Adipose tissue (tissue), 3 donors: ENCODE measurements around the gene LRRC74B. TPM values are rescaled to one million over a fixed set of nuclear protein-coding genes. Genes with fewer than 3 reads are reported as not detected.
"Not testable (repeated sequence)": the region's sequence is repeated elsewhere in the genome, so short reads cannot be mapped to it uniquely, and the experiment has no call there.

Experiments used
- H3K27ac ChIP-seq: one replicate; pipeline ENCODE4 v1.5.1; 2013; ENCODE audit warnings: low read depth, low read length
- WGBS, 3 donors: extraction: QIAGEN DNeasy Blood & Tissue Kit; methylation state at CpG; one replicate each; pipeline ENCODE4 v1.1.7; 2013; 5-methylcytosine and 5-hydroxymethylcytosine counted together
- polyA plus RNA-seq, 3 donors: library from polyadenylated mRNA; stranded (reverse); fragments of 200-250 nt; gene quantifications; one replicate each; pipeline ENCODE4 v1.2.3, GENCODE V29; 2013
- donor health status: healthy with polysubstance abuse.
- donor health status: Bipolar disorder and iron deficiency.
- donor health status: healthy.

Gene LRRC74B
- polyA plus RNA-seq, 3 donors = not detected

DNA sequence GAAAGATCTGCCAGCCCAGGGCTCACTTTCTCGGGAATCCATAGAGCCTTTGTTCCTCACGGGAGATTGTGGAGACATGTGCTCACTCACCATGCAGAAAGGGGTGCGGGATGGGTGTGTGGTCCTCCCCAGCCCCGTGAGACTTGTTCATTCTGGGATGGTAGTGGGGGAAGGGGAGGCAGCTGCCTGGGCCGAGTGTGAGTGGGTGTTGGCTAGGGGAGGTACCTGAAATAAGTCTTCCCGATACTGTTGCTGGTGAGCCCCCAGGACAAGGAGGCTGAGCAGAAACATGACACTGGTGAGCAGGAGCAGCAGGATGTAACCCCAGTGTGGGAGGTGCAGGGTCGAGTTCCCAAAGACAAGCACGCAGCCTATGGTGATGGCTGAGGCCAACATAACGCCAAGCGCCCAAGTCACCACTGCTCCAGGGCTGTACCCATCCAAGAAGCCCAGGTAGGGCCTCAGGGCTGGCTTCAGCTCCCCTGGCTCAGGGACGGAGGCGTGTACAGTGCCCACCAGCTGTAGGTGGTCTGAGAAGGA lies 16.2 kb upstream of the LRRC74B start:
- WGBS, 3 donors = 68 to 75% (median 70%) methylated on average over 12 of the region's 12 CpGs
- no peak overlapping the region for H3K27ac ChIP-seq

DNA sequence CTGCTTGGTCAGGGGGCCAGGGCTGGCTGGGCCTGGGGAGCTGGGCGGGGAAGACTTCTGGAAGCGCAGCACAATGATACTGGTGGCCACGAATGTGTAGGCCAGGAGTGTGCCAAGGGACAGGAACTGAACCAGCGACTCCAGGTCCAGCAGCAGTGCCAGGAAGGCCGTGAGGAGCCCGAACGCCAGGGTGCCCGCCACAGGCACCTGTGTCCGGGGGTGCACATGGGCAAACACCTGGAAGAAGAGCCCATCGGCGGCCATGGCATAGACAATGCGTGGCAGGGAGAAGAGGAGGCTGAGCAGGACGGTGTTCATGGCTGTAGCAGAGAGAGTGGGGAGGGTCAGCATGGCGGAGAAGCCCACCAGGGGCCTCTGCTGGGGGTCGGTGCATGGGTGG lies 15.7 kb upstream of the LRRC74B start:
- H3K27ac ChIP-seq = no peak overlapping the region
- WGBS, 3 donors = 85 to 91% (median 88%) methylated on average over 15 of the region's 15 CpGs

DNA sequence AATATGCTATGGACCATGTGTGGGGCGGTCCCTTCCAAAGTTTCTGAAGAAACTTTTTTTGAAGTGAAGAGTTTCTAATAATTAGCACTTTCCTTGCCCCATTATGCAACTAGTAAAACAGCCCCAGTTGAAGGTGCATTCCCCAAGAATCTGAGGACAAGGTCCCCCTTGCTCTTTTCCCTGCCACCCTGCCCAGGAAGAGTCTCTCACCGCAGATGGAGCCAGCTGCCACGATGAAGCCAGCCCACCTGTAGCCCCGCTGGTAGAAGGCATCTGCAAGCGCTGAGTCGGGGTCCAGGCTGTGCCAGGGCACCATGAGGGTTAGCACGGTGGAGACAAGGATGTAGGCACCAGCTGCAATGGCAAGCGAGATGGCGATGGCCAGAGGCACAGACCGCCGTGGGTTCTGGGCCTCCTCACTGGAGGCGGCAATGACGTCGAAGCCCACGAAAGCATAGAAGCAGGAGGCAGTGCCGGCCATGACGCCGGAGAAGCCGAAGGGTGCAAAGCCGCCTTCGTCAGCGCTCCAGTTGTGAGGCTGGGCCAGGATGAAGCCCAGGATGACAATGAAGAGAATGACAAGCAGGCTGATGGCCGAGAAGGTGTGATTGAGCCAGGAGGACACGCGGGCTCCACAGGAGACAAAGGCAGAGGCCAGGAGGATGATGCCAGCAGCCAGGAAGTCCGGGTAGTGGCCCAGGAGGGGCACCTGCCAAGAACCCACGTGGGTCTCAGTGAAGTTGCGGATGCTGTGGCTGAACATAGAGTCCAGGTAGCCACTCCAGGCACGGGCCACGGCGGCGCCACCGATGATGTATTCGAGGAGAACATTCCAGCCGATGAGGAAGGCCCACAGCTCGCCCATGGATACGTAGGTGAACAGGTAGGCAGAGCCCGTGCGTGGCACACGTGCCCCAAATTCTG lies 14.9 kb upstream of the LRRC74B start:
- WGBS, 3 donors = 90 to 95% (median 94%) methylated on average over 40 of the region's 40 CpGs
- H3K27ac ChIP-seq = no peak overlapping the region

DNA sequence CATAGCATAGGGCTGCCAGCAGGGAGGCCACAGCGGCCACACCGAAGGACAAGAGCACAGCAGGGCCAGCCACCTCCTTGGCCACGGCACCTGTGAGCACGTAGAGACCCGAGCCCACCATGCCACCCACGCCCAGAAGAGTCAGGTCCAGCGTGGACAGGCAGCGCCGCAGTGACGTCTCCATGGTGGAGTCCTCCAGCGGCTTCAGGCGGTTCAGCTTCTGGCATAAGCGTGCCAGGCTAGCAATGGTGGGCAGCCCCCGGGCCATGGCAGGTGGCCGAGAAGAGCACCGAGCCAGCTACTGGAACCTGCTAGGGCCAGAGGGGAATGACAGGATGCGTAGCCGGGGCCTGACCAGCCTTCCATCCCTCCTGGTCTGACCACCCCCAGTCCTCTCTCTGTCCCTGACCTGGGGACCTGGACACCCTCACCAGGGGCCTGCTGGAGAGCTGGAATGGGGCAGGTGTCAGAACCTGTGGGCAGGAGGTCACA lies 14.2 kb upstream of the LRRC74B start:
- WGBS, 3 donors = 89 to 90% (median 89%) methylated on average over 18 of the region's 18 CpGs
- no peak overlapping the region for H3K27ac ChIP-seq

DNA sequence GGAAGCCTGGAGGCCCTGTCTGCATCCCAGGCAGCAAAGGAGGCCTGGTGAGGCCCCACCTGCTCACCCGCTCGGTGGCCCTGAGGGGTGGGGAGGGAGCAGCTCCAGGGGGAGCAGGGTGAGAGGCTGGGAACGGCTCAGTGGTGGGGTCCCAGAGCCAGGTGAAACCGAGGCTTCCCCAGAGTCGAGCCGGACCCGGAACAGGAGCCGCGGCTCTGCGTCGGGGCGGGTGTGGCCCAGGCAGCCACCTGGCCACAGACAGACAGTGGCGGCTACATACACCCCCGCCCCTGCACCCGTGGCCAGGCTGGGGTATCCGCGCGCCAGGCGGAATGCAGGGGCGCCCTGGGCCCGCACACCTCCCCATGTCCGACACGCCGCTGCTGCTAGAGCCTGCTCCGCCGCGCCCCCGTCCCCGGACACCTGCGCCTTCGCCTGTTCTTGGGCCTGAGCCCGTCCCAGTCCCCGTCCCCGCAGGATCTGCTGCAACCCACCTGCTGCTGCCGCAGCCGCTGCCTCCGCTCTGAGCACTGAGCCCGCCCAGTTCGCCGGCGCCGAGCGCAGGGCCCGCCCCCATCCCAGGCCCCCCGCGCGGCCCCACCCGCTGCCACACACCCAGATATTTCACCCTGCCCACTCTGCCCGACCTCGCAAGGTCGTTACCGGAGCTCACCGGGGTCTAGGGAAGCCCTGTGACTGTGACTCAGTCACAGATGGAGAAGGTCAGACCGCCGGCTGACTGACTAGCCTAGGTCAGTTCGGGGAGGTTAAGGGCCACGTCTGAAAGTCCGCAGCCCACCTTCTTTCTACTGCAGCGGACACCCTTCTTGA lies 13.5 kb upstream of the LRRC74B start, which contains the start of gene SLC7A4:
Gene SLC7A4, minus strand, starts transcription at position 525 of the 831 bp plus-strand sequence. CDS start 749 bp downstream, outside the sequence.
- WGBS, 3 donors = 7 to 8% (median 7%) methylated on average over 52 to 59 of the region's 59 CpGs
- no peak within 1 kb of the TSS for H3K27ac ChIP-seq

DNA sequence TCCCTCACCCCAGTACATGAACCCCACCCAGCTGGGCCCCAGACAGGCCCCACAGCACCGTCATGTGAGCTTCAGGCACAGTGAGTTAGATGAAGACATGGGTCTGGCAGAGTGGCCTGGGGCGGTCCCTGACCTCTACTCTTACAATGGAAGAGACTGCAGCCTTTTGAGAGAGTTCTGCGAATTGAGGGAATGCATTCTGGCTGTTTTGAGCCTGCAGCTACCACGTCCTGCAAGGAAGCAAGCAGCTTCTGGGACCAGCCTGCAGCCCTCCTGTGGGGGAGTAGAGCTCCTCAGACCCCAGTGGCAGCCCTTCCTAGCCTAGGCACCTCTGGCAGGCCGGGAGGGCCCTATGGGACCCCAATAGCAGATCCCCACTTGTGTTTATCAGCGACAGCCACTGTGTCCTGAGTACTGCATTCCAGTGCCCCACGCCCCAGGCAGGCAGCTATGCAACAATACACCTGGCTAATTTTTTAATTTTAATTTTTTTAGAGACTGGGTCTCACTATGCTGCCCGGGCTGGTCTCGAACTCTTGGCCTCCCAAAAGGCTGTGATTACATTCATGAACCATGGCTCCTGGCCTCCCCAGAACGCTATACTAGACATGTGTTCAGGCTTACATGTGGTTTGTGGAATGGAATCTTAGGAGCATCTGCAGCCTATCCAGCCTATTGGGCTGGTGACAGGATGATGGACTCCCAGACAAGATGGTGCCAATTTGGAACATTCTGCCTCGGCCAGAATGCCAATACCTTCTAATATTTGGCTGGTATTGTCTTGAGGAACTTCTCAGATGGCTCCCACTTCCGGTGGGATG lies 12.7 kb upstream of the LRRC74B start:
- H3K27ac ChIP-seq = no peak overlapping the region
- 74 to 83% (median 82%) methylated on average over 12 of the region's 12 CpGs for WGBS, 3 donors

DNA sequence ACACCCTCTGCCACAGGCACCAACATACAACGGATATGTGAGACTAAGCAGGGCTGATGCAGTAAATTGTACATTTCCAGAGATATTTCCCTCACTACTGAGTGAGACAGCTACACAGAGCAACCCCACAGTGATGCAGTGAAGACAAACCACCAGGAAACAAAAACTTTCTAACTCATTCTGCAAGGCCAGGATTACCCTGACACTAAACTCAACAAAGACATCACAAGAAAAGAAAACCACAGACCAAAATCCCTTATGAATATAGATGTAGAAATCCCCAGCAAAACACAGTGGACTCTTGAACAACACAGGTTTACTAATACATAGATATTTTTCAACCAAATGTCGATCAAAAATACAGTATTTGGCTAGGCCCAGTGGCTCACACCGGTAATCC lies 11.9 kb upstream of the LRRC74B start:
- WGBS, 3 donors = 86 to 91% (median 90%) methylated on average over 3 of the region's 3 CpGs
- no peak overlapping the region for H3K27ac ChIP-seq

DNA sequence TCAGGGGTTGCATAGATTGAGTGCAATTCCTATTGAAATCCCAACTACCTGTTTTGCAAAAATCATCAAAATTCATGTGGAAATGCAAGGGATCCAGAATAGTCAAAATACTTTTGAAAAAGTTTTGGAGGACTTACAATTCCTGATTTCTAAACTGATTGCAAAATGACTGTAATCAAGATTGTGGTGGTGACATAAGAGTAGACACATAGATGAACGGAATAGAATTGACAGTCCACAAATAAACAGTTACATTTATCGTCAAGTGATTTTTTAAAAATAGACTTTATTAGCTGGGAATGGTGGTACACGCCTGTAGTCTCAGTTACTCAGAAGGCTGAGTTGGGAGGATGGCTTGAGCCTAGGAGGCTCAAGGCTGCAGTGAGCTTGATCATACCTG lies 10.8 kb upstream of the LRRC74B start:
- 79 to 83% (median 79%) methylated on average over 3 of the region's 3 CpGs for WGBS, 3 donors
- H3K27ac ChIP-seq = no peak overlapping the region

DNA sequence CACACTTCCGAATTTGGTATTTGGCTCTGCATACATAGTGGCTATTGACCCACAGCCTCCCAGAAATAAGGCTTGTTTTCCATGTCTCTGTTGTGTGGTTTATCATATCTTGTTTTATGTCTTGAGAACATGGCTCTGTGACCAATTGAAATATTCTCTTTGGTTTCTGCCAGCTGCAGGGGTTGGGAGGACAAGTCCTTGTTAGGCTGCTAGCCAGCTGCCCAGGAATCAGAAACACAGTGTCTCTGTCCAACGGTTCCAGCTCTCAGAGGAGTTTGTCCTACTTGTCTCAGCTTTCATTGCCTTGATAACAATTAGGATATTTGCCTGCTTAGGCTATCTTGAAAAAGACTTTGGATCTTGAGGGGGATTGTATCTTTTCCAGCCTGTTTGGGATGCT lies 7.3 kb upstream of the LRRC74B start:
- H3K27ac ChIP-seq = no peak overlapping the region
- WGBS, 3 donors = 38 to 47% (median 43%) methylated on average over 2 of the region's 2 CpGs

DNA sequence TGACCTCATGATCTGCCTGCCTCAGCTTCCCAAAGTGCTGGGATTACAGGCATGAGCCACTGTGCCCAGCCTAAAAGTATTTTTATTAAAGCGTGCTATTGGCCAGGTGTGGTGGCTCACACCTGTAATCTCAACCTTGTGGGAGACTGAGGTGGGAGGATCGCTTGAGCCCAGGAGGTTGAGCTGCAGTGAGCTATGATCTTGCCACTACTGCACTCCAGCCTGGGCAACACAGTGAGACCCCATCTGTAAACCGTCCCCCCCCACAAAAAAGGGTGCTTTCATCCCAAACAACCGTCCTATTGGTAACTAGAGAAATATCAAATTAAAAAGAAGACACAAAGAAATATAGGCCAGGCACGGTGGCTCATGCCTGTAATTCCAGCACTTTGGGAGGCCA lies 6.6 kb upstream of the LRRC74B start:
- H3K27ac ChIP-seq = not testable (repeated sequence)
- WGBS, 3 donors = 83 to 92% (median 89%) methylated on average over 5 of the region's 5 CpGs

DNA sequence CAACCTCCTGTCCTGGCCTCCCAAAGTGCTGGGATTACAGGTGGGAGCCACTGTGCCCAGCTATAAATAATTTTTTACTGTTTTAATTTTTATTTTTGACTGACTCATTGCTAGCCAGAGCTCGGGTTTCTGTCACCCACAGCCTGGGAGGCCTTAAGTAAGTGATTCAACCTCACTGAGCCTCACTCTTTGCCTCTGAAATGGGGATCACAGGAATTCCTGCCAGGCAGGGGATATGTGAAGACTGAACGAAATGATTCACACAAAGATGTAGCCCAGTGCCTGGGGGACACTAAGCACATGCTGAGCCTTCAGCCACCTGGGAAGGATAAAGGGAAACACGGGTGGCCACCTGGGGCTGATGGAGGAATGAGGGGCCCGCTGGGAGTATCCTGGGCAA lies 3.8 kb upstream of the LRRC74B start:
- no peak overlapping the region for H3K27ac ChIP-seq
- 80 to 82% (median 82%) methylated on average over 4 of the region's 4 CpGs for WGBS, 3 donors

DNA sequence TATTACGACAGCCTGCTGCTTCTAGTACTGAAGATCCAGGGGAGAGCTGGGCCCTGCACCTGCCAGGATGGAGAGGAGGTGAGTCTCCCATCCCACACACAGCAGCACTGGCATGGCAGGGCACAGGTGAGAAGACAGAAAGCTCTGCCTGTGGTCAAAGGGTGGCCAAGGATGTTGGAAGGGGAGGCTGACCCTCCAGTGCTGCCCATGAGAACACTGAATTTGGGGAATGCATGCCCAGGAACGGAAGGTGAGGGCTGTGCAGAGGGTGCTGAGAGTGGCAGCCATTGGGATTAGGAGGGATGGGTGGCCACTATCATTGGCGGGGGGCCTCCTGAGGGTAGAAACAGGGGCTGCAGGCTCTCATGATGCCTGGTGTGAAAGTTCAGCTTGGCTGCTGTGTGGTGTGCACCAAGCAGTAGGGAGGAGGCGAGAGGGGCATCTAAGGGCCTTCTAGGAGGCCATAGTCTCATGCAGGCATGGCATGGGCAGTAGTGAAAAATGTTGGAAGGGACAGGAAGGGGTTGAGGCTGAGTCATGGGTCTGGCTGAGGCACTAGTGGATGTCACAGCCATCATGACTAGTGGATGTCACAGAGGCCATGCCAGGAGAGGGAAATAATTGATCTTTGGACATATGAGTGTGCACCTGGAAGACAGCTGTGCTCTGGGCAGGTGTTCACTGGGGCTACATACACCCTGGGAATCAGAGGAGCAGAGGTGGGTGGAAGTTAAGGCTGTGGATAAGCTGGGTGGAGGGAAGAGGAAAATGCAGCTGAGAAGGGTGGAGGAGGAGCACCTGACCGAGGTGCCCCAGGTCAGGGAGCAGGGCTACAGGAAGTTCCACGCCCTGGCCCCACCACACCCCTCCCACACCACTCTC lies 2.5 kb upstream of the LRRC74B start:
- WGBS, 3 donors = 75 to 94% (median 86%) methylated on average over 6 of the region's 6 CpGs
- no peak overlapping the region for H3K27ac ChIP-seq

DNA sequence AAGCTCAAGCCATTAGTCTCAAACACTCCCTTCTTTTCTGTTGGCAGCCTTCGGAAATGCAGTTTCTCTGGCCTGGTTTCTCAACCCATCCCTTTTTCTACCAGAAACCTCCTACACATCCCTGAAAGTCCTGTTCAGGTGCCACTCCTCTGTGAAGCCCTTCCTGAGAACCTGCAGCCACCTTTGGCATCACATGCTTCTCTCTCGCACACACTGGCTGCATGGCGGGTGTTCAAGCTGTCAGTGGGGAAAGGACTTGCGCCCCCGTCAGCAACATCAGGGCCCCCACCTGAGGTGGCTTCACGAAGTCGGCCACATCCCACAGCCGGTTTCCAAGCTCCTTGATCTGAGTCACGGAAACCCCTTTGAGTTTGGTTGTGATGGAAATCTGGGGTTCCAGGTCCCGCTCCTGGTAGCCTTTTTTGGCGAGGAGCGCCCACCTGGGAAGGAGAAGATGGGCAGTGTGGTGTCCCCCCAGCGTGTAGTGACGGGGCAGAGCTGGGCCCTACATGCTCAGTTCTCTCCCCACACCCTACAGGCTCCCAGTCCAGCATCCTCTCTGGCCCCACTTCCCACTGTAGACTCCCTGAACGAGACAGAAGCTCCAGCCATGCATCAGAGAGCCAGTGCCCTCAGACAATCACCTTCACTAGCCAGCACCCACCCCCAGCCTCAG lies 1.7 kb upstream of the LRRC74B start:
- 84 to 93% (median 88%) methylated on average over 13 to 15 of the region's 15 CpGs for WGBS, 3 donors

DNA sequence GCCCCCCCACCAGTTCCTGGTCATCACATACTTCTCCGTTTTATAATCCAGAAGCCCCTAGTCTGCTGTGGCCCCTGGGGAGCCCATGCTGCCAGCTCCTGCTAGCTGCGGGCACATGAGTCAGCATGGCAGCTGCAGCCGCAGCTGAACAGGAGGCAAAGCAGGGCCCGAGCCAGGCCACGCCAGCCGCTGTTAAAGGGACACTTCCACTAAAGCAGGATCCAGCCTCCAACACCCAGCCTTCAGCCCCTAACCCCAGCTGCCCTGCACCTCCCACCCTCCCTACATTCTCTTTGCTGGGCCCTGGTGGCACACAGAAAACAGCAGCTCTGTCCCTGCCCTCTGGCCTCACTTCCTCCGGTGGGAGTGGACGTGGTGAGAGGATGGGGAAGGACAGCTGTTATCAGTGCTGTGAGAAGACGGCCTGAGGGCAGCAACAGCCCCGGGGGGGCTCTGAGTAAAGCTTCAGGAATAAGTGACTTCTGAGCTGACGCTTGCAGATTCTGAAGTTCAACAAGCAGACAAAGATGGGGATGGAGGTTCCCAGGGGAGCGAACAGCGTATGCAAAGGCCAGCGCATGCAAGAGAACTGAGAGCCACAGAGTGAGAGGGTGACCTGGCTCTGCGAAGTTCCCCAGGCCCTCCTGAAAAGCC lies 688 bp upstream of the LRRC74B start:
- 10 to 23% (median 15%) methylated on average over 15 of the region's 15 CpGs for WGBS, 3 donors
- H3K27ac ChIP-seq = no peak overlapping the region

More for the DNA sequence above, 1.7 kb upstream of the LRRC74B start:
- H3K27ac ChIP-seq = no peak overlapping the region

DNA sequence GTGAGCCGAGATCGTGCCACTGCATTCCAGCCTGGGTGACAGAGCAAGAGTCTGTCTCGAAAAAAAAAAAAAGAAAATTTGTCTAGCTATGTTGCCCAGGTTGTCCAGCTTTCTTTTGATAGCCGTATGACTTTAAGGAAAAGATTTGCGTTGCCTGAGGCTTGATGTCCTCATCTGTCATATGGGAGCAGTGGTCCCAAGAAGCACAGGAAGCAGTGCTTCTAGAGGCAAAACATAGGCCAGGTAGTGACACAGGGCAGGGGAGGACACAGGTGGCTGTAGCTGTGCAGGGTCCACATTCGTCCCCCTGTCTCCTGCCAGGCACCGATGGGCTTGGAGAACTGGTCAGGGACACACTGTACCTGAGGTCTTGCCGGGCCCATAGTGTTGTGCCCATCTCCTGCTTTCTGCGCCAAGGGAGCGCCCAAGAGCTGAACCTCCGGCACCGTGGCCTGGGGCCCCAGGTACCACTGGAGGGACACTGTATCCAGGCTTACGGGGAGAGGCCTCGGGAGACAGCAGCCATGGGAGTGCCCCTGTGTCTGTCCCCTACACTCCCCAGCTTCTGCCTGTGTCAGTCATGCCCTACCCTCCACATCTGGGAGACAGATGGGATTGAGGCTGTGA lies 1.4 kb downstream of the LRRC74B start:
- no peak overlapping the region for H3K27ac ChIP-seq
- 85 to 95% (median 93%) methylated on average over 14 of the region's 14 CpGs for WGBS, 3 donors

DNA sequence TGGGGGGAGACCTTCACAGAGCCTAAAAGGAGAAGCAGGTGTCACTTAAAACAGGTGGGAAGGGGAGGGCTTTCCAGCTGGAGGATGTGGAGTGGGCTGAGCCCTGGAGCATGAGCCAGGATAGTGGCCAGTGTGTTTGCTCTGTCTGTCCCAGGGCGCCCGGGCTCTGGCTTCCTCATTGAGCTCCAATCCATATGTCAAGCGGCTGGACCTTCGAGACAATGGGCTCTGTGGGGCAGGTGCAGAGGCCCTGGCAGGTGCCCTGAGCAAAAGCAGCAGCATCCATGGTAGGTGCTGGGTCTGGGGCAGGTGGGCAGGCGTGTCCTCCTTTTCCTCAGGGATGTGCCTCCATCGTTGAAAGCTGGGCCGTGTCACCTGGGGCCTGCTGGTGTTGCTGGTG lies 2.0 kb downstream of the LRRC74B start:
- 66 to 86% (median 81%) methylated on average over 7 of the region's 7 CpGs for WGBS, 3 donors
- H3K27ac ChIP-seq = no peak overlapping the region
